Loucy (cell line): ENCODE results near the gene GRB10.

Experiments
- EZH2phosphoT487 ChIP-seq: fragments of 200-600 bp; IDR thresholded peaks from 2 replicates; pipeline ENCODE4 v1.6.1; 2018; ENCODE audit warnings: antibody characterized with exemption, mild to moderate bottlenecking, moderate library complexity, borderline replicate concordance
- TF ChIP-seq, protein P1 (sequence below): fragments of 200-600 bp; sonication (generic); conservative IDR thresholded peaks from 2 replicates; pipeline ENCODE4 v1.5.1; 2014; ENCODE audit warnings: mild to moderate bottlenecking, antibody characterized with exemption, low read length

GRCh38 chr7:50768485-50769474 is 13.9 kb downstream of the GRB10 start:
- TF ChIP-seq, protein P1, sequence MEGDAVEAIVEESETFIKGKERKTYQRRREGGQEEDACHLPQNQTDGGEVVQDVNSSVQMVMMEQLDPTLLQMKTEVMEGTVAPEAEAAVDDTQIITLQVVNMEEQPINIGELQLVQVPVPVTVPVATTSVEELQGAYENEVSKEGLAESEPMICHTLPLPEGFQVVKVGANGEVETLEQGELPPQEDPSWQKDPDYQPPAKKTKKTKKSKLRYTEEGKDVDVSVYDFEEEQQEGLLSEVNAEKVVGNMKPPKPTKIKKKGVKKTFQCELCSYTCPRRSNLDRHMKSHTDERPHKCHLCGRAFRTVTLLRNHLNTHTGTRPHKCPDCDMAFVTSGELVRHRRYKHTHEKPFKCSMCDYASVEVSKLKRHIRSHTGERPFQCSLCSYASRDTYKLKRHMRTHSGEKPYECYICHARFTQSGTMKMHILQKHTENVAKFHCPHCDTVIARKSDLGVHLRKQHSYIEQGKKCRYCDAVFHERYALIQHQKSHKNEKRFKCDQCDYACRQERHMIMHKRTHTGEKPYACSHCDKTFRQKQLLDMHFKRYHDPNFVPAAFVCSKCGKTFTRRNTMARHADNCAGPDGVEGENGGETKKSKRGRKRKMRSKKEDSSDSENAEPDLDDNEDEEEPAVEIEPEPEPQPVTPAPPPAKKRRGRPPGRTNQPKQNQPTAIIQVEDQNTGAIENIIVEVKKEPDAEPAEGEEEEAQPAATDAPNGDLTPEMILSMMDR = no peak
- TF ChIP-seq EZH2phosphoT487 = no peak
